GM12878 (cell line): Measurements from ENCODE around the gene ABCC9. TPM values are rescaled to one million over a fixed set of nuclear protein-coding genes. Genes with fewer than 3 reads are reported as not detected.

Source experiments
- ATAC-seq: fragments of 200-7000 bp; cut with Tn5 transposase; 3 replicates; pipeline ENCODE4 v1.9.1; 2020; ENCODE audit warnings: mild to moderate bottlenecking, moderate library complexity
- BruUV-seq: library from RNA; stranded (reverse); fragments of 400-500 nt; replicated peaks from 2 replicates; lab custom pipeline; 2021; lab: Mats Ljungman, UMichigan
- CTCF ChIA-PET: fragments of 300-600 bp; sonication (Branson Sonifier 250); formaldehyde crosslinking; extraction: SDS; loops from one replicate; lab custom pipeline; 2021; ENCODE audit warnings: inconsistent platforms; lab: Yijun Ruan, JAX
- POLR2A ChIA-PET: fragments of 350-600 bp; formaldehyde crosslinking; extraction: SDS; loops from one replicate; lab custom pipeline; 2021; ENCODE audit warnings: inconsistent platforms; lab: Charles Lee
- RAD21 ChIA-PET: fragments of 300-600 bp; sonication (Branson Sonifier 250); formaldehyde crosslinking; loops from one replicate; lab custom pipeline; 2023; ENCODE audit warnings: antibody characterized with exemption; ENCODE audit not compliant: unreplicated experiment; lab: Charles Lee
- SMC1A ChIA-PET: fragments of 300-600 bp; sonication (Branson Sonifier 250); formaldehyde crosslinking; loops from one replicate; lab custom pipeline; 2023; ENCODE audit not compliant: unreplicated experiment, uncharacterized antibody; lab: Charles Lee
- DNase-seq: peaks from one replicate; pipeline ENCODE4 v3.0.0-alpha.2; 2011; ENCODE audit warnings: low read depth, low spot score
- FAIRE-seq: peaks from 3 replicates; lab custom pipeline; 2011; peaks lifted over from hg19 to GRCh38; lab: Jason Lieb, UNC
- H2AFZ ChIP-seq: 2 replicates; pipeline ENCODE4 v1.6.0; 2011; ENCODE audit warnings: low read depth, low read length, control low read depth; ENCODE audit not compliant: control insufficient read depth
- H3K27ac ChIP-seq: 2 replicates; pipeline ENCODE4 v1.5.1; 2011; ENCODE audit warnings: control low read depth; ENCODE audit not compliant: control insufficient read depth, insufficient read depth
- H3K27me3 ChIP-seq, 2 experiments: replicated peaks in 1 of 2; 2 replicates each; pipeline versions ENCODE4 v1.6.0 to v1.6.1; 2011; ENCODE audit warnings: low read length in 1 of 2; ENCODE audit not compliant: control insufficient read depth in 2 of 2, insufficient read depth in 2 of 2
- H3K36me3 ChIP-seq, 2 experiments: 2 replicates each; pipeline ENCODE4 v1.5.1; 2011; ENCODE audit warnings: low read length in 1 of 2; ENCODE audit not compliant: control insufficient read depth in 2 of 2, insufficient read depth in 2 of 2
- H3K4me1 ChIP-seq: 2 replicates; pipeline ENCODE4 v1.6.1; 2011; ENCODE audit warnings: mild to moderate bottlenecking, low read length, moderate library complexity, mixed read lengths; ENCODE audit not compliant: control insufficient read depth, insufficient read depth
- H3K4me2 ChIP-seq: 2 replicates; pipeline ENCODE4 v1.6.0; 2011; ENCODE audit warnings: control low read depth; ENCODE audit not compliant: control insufficient read depth, insufficient read depth
- H3K4me3 ChIP-seq: fragments of 200-600 bp; sonication (generic); 2 replicates; pipeline ENCODE4 v1.5.1; 2016
- H3K79me2 ChIP-seq: 2 replicates; pipeline ENCODE4 v1.6.0; 2011; ENCODE audit warnings: low read length; ENCODE audit not compliant: control insufficient read depth, insufficient read depth
- H3K9ac ChIP-seq: 2 replicates; pipeline ENCODE4 v1.8.0; 2011; ENCODE audit warnings: low read length, control low read depth, mixed read lengths; ENCODE audit not compliant: control insufficient read depth, insufficient read depth
- H3K9me3 ChIP-seq: replicated peaks from 3 replicates; pipeline ENCODE4 v1.5.1; 2011; ENCODE audit warnings: mild to moderate bottlenecking, low read length; ENCODE audit not compliant: control insufficient read depth, insufficient read depth
- H4K20me1 ChIP-seq: 2 replicates; pipeline ENCODE4 v1.6.0; 2011; ENCODE audit not compliant: control insufficient read depth, insufficient read depth
- ATF2 ChIP-seq: IDR thresholded peaks from 2 replicates; pipeline ENCODE4 v1.6.1; 2012; ENCODE audit warnings: low read length, inconsistent platforms
- BHLHE40 ChIP-seq, 2 experiments: fragments of 450-650 bp in 1 of 2; IDR thresholded peaks; 2 replicates each; pipeline ENCODE4 v1.6.1; 2011 to 2017; ENCODE audit warnings: low read depth in 2 of 2, borderline replicate concordance in 1 of 2, improper control_type of control experiment in 1 of 2, low read length in 1 of 2, mild to moderate bottlenecking in 1 of 2
- CHD4 ChIP-seq: fragments of 200-600 bp; sonication (generic); IDR thresholded peaks from 2 replicates; pipeline ENCODE4 v1.6.1; 2016; ENCODE audit warnings: mild to moderate bottlenecking
- FOXM1 ChIP-seq: IDR thresholded peaks from 2 replicates; pipeline ENCODE4 v1.6.1; 2012; ENCODE audit warnings: low read depth, mild to moderate bottlenecking, inconsistent platforms, low read length, moderate library complexity
- GABPA ChIP-seq: IDR thresholded peaks from 2 replicates; pipeline ENCODE4 v1.6.1; 2014; ENCODE audit warnings: antibody characterized with exemption, low read depth, mild to moderate bottlenecking, inconsistent platforms
- HCFC1 ChIP-seq: fragments of 150-350 bp; IDR thresholded peaks from 2 replicates; pipeline ENCODE4 v1.6.1; 2014; ENCODE audit warnings: low read length
- KDM1A ChIP-seq: fragments of 200-600 bp; sonication (generic); IDR thresholded peaks from 2 replicates; pipeline ENCODE4 v1.6.1; 2016; ENCODE audit warnings: borderline replicate concordance
- MEF2A ChIP-seq: IDR thresholded peaks from 2 replicates; pipeline ENCODE4 v1.6.1; 2011; ENCODE audit warnings: low read depth, mild to moderate bottlenecking, low read length, moderate library complexity; ENCODE audit not compliant: insufficient read depth
- MYB ChIP-seq: fragments of 150-350 bp; IDR thresholded peaks from 2 replicates; pipeline ENCODE4 v1.6.1; 2014; ENCODE audit warnings: mild to moderate bottlenecking, low read depth, low read length, borderline replicate concordance
- NR2C1 ChIP-seq: fragments of 450-650 bp; IDR thresholded peaks from 2 replicates; pipeline ENCODE4 v1.6.1; 2017; ENCODE audit warnings: antibody characterized with exemption, mild to moderate bottlenecking, moderate library complexity
- STAT3 ChIP-seq: IDR thresholded peaks from 2 replicates; pipeline ENCODE4 v1.6.1; 2011; ENCODE audit warnings: low read depth, low read length, improper control_type of control experiment
- ZBED1 ChIP-seq: IDR thresholded peaks from 2 replicates; pipeline ENCODE4 v1.6.1; 2016; ENCODE audit warnings: borderline replicate concordance
- WGBS: methylation state at CpG from one replicate; pipeline ENCODE4 v1.1.6; 2016; ENCODE audit warnings: low lambda C conversion rate; ENCODE audit not compliant: insufficient replicate concordance, insufficient coverage; ENCODE audit errors: missing lambda C conversion rate; 5-methylcytosine and 5-hydroxymethylcytosine counted together
- in situ Hi-C: fragments of 300-500 bp; cut with MboI; formaldehyde crosslinking; loops from 9 replicates; pipeline ENCODE4 v1.14.3; 2018; ENCODE audit warnings: mixed read lengths
- intact Hi-C: fragments of 100-400 bp; cut with micrococcal nuclease; formaldehyde crosslinking; loops from one replicate; pipeline ENCODE4 v1.14.2; 2022; ENCODE audit not compliant: unreplicated experiment
- polyA plus RNA-seq, 11 experiments: library from polyadenylated mRNA; depleted of rRNA in 4 of 11; unstranded in 6 of 11; stranded (reverse) in 5 of 11; fragments of >200 nt; fragmentation: Nextera tagmentation in 4 of 11; fragmentation: Illumina TruSeq in 1 of 11; extraction: Ambion mirVana in 4 of 11; extraction: Trizol in 1 of 11; gene quantifications; 1 replicate in 1 of 11; 2 replicates in 10 of 11; pipeline versions ENCODE4 v1.2.1 to v1.2.3, GENCODE V29; 2011 to 2016; ENCODE audit warnings: inconsistent platforms in 2 of 11, missing spikeins in 2 of 11, low read depth in 1 of 11
- total RNA-seq, 4 experiments: library from RNA; depleted of rRNA in 3 of 4; stranded (reverse); fragments of >200 nt in 3 of 4; fragmentation: Illumina TruSeq in 1 of 4; extraction: Trizol in 1 of 4; gene quantifications; 2 replicates each; pipeline versions ENCODE4 v1.2.1 to v1.2.3, GENCODE V29; 2013 to 2021

ABCC9 gene
- total and polyA plus RNA-seq, 10 of the 15 experiments (the other 5 are each of a cell fraction or from before 2014, with no cell fraction given) = under 0.01 to 0.10 (median 0.04) TPM; not detected in 2

DNA sequence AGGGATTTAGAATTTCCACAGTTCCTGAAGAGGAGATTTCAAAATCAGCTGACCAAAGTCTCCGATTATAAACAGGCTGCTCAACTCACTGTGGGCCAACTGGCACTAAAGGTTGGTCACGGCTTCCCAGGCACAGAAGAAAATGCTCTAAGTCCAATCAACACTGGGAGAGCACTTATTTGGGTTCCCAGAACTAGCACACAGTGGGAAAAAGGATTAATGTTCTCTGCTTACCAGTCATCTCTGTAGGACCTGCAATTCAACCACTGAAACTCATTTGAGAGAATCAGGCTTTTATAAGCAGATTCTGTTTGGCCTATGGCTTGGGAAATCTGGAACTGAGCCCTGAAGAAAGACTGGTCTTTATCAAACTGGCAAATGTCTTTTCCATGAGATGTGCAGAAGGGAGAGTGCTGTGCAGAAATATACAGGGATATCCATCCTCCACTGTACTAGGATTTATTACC is 49.4 kb downstream of the ABCC9 start:
- no peaks in the 10 kb centered on the region for H3K4me1 ChIP-seq
- H3K27me3 ChIP-seq = no peaks in the 10 kb centered on the region
- no peaks in the 10 kb centered on the region for H3K79me2 ChIP-seq
- SMC1A ChIA-PET = no interaction called here
- FAIRE-seq = no peak
- H3K4me2 ChIP-seq = no peak overlapping the region
- CTCF ChIA-PET = no interaction called here
- H3K9me3 ChIP-seq = no peaks in the 10 kb centered on the region
- TF ChIP-seq ZBED1 = no peak
- TF ChIP-seq NR2C1 = no peak
- no peak for TF ChIP-seq CHD4
- TF ChIP-seq GABPA = no peak
- no peak for TF ChIP-seq MEF2A
- TF ChIP-seq HCFC1 = no peak
- TF ChIP-seq STAT3 = no peak
- TF ChIP-seq ATF2 = no peak
- TF ChIP-seq BHLHE40 (IDR thresholded peaks at IDR 0.05; ENCODE audit: borderline replicate concordance in 1 of 2, low read depth in 2 of 2, low read length in 1 of 2) = no peak
- TF ChIP-seq KDM1A = no peak
- no peak for TF ChIP-seq MYB
- TF ChIP-seq FOXM1 = no peak
- RAD21 ChIA-PET = no interaction called here
- in situ Hi-C loops = no loop called here
- POLR2A ChIA-PET = no interaction called here
- H4K20me1 ChIP-seq = no peaks in the 10 kb centered on the region
- no peak for ATAC-seq
- H3K4me3 ChIP-seq = no peak overlapping the region
- H2AFZ ChIP-seq = no peak overlapping the region
- no peak overlapping the region for H3K9ac ChIP-seq
- WGBS = 38% methylated on average over 2 of the region's 2 CpGs
- no peak for DNase-seq
- no TSS peak for BruUV-seq
- H3K27ac ChIP-seq = no peak overlapping the region
- no peaks in the 10 kb centered on the region for H3K36me3 ChIP-seq
- intact Hi-C loops = no loop called here
